Right kidney (tissue), 1 donor: ENCODE data around the gene PHKA2.
A peak's percentile ranks its signal among the peaks of the same experiment; 100 is the strongest.

Experiments
- DNase-seq: peaks from one replicate; pipeline ENCODE4 v3.0.0-alpha.2; 2016

The PHKA2 gene

GRCh38 chrX:18888281-18888680 is 95.6 kb downstream of the PHKA2 start:
- DNase-seq = no peak

GRCh38 chrX:18887825-18888212 is 96.1 kb downstream of the PHKA2 start:
- no peak for DNase-seq

- DNase-seq = peak; percentile 39
Measured at GRCh38 chrX:18887177-18887824, 96.6 kb downstream of the PHKA2 start.

- peak; percentile 73 for DNase-seq
Measured at GRCh38 chrX:18886344-18887161, 97.4 kb downstream of the PHKA2 start.

- no peak for DNase-seq
Measured at GRCh38 chrX:18886005-18886343, 97.9 kb downstream of the PHKA2 start.

- no peak for DNase-seq
Measured at GRCh38 chrX:18885328-18886004, 98.4 kb downstream of the PHKA2 start.

GRCh38 chrX:18884916-18885315 is 99.0 kb downstream of the PHKA2 start:
- DNase-seq = no peak

- no peak for DNase-seq
Measured at GRCh38 chrX:18883961-18884765, 99.8 kb downstream of the PHKA2 start.

- no peak for DNase-seq
Measured at GRCh38 chrX:18883234-18883960, 100.5 kb downstream of the PHKA2 start.

GRCh38 chrX:18879144-18879543 is 104.8 kb downstream of the PHKA2 start:
- DNase-seq = no peak

- no peak for DNase-seq
Measured at GRCh38 chrX:18877469-18877868, 106.4 kb downstream of the PHKA2 start.

GRCh38 chrX:18875256-18875878 is 108.5 kb downstream of the PHKA2 start:
- no peak for DNase-seq

- no peak for DNase-seq
Measured at GRCh38 chrX:18874560-18875255, 109.2 kb downstream of the PHKA2 start.

GRCh38 chrX:18873836-18874235 is 110.1 kb downstream of the PHKA2 start:
- no peak for DNase-seq

GRCh38 chrX:18873189-18873791 is 110.6 kb downstream of the PHKA2 start:
- no peak for DNase-seq

- DNase-seq = no peak
Measured at GRCh38 chrX:18872621-18873020, 111.3 kb downstream of the PHKA2 start.

GRCh38 chrX:18871970-18872369 is 111.9 kb downstream of the PHKA2 start:
- no peak for DNase-seq

- DNase-seq = no peak
Measured at GRCh38 chrX:18871161-18871890, 112.6 kb downstream of the PHKA2 start.

GRCh38 chrX:18864390-18864920 is 119.5 kb downstream of the PHKA2 start:
- DNase-seq = no peak
